Stimulated activated CD8-positive, alpha-beta memory T cell treated with anti-CD3 and anti-CD28 coated beads, Interleukin-15, amount 100 ng/mL, for 1 hour (primary cell): ENCODE results near the gene PIN1.
A peak's percentile ranks its signal among the peaks of the same experiment; 100 is the strongest.
"Not testable (repeated sequence)": the region's sequence is repeated elsewhere in the genome, so short reads cannot be mapped to it uniquely, and the experiment has no call there.

Experiments used
- DNase-seq: peaks from one replicate; pipeline ENCODE4 v3.0.0-alpha.2; 2020; ENCODE audit warnings: low read depth

PIN1 gene

GRCh38 chr19:9834726-9835506, at the start of gene PIN1:
TSS of gene PIN1 (plus strand) at chr19:9835318. CDS start at chr19:9835345, 27 bp downstream.
- DNase-seq = peak; percentile 98

- peak; percentile 98 for DNase-seq
Measured at GRCh38 chr19:9785367-9786331, 49.5 kb upstream of the PIN1 start.

GRCh38 chr19:9786342-9786741, 48.8 kb upstream of the PIN1 start:
- DNase-seq = no peak

GRCh38 chr19:9786819-9787218, 48.3 kb upstream of the PIN1 start:
- no peak for DNase-seq

GRCh38 chr19:9788604-9789003, 46.5 kb upstream of the PIN1 start:
- not testable (repeated sequence) for DNase-seq

- DNase-seq = no peak
Measured at GRCh38 chr19:9789066-9789465, 46.1 kb upstream of the PIN1 start.

- not testable (repeated sequence) for DNase-seq
Measured at GRCh38 chr19:9789579-9789978, 45.5 kb upstream of the PIN1 start.

- not testable (repeated sequence) for DNase-seq
Measured at GRCh38 chr19:9791073-9791367, 44.1 kb upstream of the PIN1 start.

GRCh38 chr19:9791552-9792205, 43.4 kb upstream of the PIN1 start:
- DNase-seq = peak; percentile 94

- peak; percentile 89 for DNase-seq
Measured at GRCh38 chr19:9792206-9793070, 42.7 kb upstream of the PIN1 start.

GRCh38 chr19:9793071-9793591, 42.0 kb upstream of the PIN1 start:
- peak; percentile 35 for DNase-seq

- DNase-seq = peak; percentile 70
Measured at GRCh38 chr19:9796113-9796773, 38.9 kb upstream of the PIN1 start.

- no peak for DNase-seq
Measured at GRCh38 chr19:9797871-9798270, 37.2 kb upstream of the PIN1 start.

- no peak for DNase-seq
Measured at GRCh38 chr19:9799162-9799561, 36.0 kb upstream of the PIN1 start.

- no peak for DNase-seq
Measured at GRCh38 chr19:9801976-9802375, 33.1 kb upstream of the PIN1 start.

- no peak for DNase-seq
Measured at GRCh38 chr19:9806803-9807202, 28.3 kb upstream of the PIN1 start.

GRCh38 chr19:9808855-9809824, 26.0 kb upstream of the PIN1 start:
- no peak for DNase-seq

- no peak for DNase-seq
Measured at GRCh38 chr19:9811139-9811538, 24.0 kb upstream of the PIN1 start.

GRCh38 chr19:9818175-9818733, 16.9 kb upstream of the PIN1 start:
- no peak for DNase-seq
